Measurements from ENCODE around the gene NCOA7.
"Not testable (repeated sequence)": the region's sequence is repeated elsewhere in the genome, so short reads cannot be mapped to it uniquely, and the experiment has no call there.

Gene NCOA7

DNA sequence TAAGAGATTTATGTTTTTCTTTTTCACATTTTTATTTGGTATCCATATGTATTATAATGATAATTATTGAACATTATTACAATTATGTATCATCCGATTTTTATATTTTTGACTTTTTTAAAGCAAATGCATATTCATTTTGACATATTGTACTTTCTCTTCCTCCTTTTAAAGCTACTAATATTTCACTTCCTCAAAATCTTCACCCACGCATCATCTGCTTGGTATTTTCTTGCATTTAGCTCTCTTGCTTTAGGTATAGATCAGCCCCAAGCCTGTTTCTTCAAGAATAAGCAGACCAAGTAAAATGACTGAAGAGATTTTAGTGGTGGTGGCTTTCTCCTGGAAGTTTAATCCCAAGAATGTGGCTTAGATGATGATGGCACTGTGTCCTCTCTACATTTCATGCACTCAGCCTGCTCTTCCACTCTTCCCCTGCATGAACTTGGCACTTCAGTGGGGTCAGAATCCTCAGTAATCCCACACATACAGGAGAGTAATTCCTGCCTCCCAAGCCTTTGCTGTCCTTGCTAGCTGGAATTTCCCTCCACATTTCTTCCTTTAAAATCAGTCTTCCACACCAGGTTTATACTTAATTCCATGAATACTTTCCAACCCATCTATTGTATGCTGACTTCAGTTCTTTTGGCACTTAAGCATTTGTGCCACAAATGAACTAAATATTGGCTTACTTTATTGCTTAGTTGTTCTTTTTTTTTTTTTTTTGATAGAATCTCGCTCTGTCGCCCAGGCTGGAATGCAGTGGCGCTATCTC, 8.2 kb downstream of the NCOA7 start:
- H3K36me3 ChIP-seq: peaks cover 0 to 5% (median 0%) of the 10 kb centered on the region in 3 donors
- H3K9me3 ChIP-seq: no peaks in the 10 kb centered on the region
- no peaks in the 10 kb centered on the region for H3K27me3 ChIP-seq
- no peak for DNase-seq
- intact Hi-C loops (cut with DNase I; ENCODE audit: low total_unique reads): no loop called here
- TF ChIP-seq, protein P1, sequence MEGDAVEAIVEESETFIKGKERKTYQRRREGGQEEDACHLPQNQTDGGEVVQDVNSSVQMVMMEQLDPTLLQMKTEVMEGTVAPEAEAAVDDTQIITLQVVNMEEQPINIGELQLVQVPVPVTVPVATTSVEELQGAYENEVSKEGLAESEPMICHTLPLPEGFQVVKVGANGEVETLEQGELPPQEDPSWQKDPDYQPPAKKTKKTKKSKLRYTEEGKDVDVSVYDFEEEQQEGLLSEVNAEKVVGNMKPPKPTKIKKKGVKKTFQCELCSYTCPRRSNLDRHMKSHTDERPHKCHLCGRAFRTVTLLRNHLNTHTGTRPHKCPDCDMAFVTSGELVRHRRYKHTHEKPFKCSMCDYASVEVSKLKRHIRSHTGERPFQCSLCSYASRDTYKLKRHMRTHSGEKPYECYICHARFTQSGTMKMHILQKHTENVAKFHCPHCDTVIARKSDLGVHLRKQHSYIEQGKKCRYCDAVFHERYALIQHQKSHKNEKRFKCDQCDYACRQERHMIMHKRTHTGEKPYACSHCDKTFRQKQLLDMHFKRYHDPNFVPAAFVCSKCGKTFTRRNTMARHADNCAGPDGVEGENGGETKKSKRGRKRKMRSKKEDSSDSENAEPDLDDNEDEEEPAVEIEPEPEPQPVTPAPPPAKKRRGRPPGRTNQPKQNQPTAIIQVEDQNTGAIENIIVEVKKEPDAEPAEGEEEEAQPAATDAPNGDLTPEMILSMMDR (IDR thresholded peaks at IDR 0.05): no peak
- no peak overlapping the region for H3K27ac ChIP-seq
- H3K4me1 ChIP-seq: peaks cover 0 to 28% (median 6%) of the 10 kb centered on the region in 4 donors
- no peak overlapping the region for H3K4me3 ChIP-seq

DNA sequence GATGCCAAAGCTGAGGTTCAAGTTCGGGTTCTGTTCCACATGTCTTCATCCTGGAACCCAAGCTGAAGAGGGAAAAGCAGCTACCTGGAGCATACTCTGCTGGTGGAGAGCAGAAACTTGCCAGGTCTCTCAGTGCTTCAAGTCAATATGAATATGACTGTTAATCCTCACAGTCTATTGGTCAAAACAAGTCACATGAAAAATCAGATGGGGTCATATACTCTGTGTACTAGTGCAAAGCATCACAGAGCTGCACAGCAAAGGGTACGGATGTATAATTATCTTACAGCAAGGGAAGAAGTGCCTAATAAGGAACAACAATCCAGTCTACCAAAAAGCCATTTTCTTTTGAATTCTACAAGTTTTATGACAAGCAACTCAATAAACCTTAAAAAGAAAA, 11.6 kb downstream of the NCOA7 start:
- intact Hi-C loops (cut with DNase I; ENCODE audit: low total_unique reads): no loop called here
- H3K36me3 ChIP-seq: no peaks in the 10 kb centered on the region
- no peaks in the 10 kb centered on the region for H3K27me3 ChIP-seq
- peaks cover 0 to 23% (median 9%) of the 10 kb centered on the region in 4 donors for H3K4me1 ChIP-seq
- TF ChIP-seq, protein P1 (IDR thresholded peaks at IDR 0.05): no peak
- DNase-seq: no peak
- H3K9me3 ChIP-seq: no peaks in the 10 kb centered on the region
- no peak overlapping the region for H3K27ac ChIP-seq
- no peak overlapping the region for H3K4me3 ChIP-seq

DNA sequence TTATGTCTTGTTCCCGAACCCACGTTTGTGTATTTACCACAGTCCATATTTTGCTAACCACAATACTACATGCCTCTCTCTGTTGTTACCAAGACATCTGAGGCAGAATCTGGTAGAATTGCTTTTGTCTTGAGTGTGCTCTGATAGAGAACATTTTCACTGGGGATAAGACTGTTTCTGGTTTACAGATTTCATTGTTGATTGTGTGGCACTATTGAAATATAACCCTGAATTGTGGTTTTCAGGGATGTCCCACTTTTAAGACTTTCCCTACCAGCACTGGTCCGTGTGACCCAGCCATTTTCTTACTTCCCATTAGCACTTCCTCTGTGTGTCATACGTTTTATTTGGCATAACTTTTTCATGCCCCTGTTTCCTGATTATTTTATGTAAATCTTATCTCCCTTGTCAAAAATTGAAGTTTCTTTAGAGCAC, 12.2 kb downstream of the NCOA7 start:
- peaks cover 0 to 23% (median 9%) of the 10 kb centered on the region in 4 donors for H3K4me1 ChIP-seq
- no peak overlapping the region for H3K27ac ChIP-seq
- intact Hi-C loops (cut with DNase I; ENCODE audit: low total_unique reads): no loop called here
- H3K27me3 ChIP-seq: no peaks in the 10 kb centered on the region
- no peaks in the 10 kb centered on the region for H3K9me3 ChIP-seq
- TF ChIP-seq, protein P1 (IDR thresholded peaks at IDR 0.05): no peak
- no peaks in the 10 kb centered on the region for H3K36me3 ChIP-seq
- DNase-seq: no peak
- no peak overlapping the region for H3K4me3 ChIP-seq

DNA sequence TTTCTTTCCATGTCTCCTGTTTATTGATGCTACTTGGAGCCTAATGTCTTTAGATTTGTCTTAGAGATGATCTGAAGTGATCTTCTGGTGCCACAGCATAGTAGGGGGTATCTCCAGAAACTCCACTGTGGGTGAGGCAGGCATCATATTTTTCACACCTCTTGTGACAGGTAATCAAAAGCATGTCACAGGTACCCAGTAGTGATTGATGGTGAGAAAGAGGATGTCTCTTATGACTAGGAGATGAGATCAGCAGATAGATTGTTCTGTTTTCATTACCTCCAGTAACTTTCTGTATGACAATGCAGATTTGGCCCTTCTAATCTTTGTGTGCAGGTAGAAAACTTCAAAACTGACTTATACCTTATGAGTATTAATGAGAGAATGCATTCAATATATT, 13.5 kb downstream of the NCOA7 start:
- Histone ChIP-seq H3K27ac (no peak overlapping the region), H3K4me3 (no peak overlapping the region), H3K9me3 (no peaks in the 10 kb centered on the region), H3K4me1 (peaks cover 0 to 23% (median 9%) of the 10 kb centered on the region in 4 donors), H3K36me3 (no peaks in the 10 kb centered on the region), H3K27me3 (no peaks in the 10 kb centered on the region)
- TF ChIP-seq, protein P1 (IDR thresholded peaks at IDR 0.05): no peak
- DNase-seq: no peak
- intact Hi-C loops (cut with DNase I; ENCODE audit: low total_unique reads): no loop called here

DNA sequence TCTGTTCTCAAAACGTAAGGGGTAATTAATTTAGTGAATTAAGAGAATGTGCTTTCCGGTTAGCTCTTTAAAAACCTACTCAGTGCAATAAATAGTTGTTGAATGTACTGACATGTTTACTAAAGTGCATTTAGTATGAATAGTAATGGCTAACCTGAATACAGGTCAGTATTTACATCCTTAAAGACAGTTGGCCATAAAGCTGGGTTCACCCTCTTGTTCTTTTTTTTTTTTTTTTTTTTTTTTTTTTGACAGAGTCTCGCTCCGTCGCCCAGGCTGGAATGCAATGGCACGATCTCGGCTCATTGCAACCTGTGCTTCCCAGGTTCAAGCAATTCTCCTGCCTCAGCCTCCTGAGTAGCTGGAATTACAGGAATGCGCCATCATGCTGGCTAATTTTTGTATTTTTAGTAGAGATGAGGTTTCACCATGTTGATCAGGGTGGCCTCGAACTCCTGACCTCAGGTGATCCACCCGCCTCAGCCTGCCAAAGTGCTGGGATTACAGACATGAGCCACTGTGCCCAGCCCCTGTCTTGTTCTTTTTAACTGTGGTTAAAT, 14.2 kb downstream of the NCOA7 start:
- H3K27me3 ChIP-seq; intact Hi-C loops (cut with DNase I; ENCODE audit: low total_unique reads); H3K4me3 ChIP-seq; H3K9me3 ChIP-seq; H3K36me3 ChIP-seq; H3K27ac ChIP-seq; DNase-seq: not testable (repeated sequence)
- peaks cover 0 to 23% (median 9%) of the 10 kb centered on the region in 4 donors for H3K4me1 ChIP-seq

DNA sequence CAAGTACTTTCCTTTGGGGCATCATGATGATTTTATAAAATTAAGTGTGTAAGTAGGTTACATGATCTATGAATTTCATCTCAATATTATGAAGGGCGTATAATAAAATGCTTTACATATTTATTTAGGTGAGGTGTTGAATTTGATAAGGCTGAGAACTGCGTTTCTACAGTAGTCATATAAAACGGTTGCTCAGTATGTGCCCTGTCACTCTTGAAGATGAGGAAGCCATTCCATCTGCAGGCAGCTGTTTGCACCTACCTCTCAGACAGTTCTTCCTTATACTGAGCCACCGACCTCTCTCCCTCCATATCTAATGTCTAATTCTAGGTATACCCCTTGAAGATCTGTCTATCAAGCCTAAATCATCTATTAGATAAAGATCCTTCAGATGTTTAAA, 16.1 kb downstream of the NCOA7 start:
- DNase-seq: no peak
- H3K4me3 ChIP-seq: no peak overlapping the region
- no peak overlapping the region for H3K27ac ChIP-seq
- no peaks in the 10 kb centered on the region for H3K27me3 ChIP-seq
- peaks cover 0 to 31% (median 9%) of the 10 kb centered on the region in 4 donors for H3K4me1 ChIP-seq
- no peaks in the 10 kb centered on the region for H3K36me3 ChIP-seq
- intact Hi-C loops (cut with DNase I; ENCODE audit: low total_unique reads): no loop called here
- TF ChIP-seq, protein P1 (IDR thresholded peaks at IDR 0.05): no peak
- no peaks in the 10 kb centered on the region for H3K9me3 ChIP-seq

Measured in tibial artery (tissue), 4 donors.